Measurements from ENCODE around the gene RAB40C. TPM values are rescaled to one million over a fixed set of nuclear protein-coding genes. Genes with fewer than 3 reads are reported as not detected.
A peak's percentile ranks its signal among the peaks of the same experiment; 100 is the strongest.

RAB40C gene
- total and polyA plus RNA-seq, 9 of the 15 experiments (the other 6 are each of a cell fraction or from before 2014, with no cell fraction given): 0.17 to 23.4 (median 8.7) TPM

DNA sequence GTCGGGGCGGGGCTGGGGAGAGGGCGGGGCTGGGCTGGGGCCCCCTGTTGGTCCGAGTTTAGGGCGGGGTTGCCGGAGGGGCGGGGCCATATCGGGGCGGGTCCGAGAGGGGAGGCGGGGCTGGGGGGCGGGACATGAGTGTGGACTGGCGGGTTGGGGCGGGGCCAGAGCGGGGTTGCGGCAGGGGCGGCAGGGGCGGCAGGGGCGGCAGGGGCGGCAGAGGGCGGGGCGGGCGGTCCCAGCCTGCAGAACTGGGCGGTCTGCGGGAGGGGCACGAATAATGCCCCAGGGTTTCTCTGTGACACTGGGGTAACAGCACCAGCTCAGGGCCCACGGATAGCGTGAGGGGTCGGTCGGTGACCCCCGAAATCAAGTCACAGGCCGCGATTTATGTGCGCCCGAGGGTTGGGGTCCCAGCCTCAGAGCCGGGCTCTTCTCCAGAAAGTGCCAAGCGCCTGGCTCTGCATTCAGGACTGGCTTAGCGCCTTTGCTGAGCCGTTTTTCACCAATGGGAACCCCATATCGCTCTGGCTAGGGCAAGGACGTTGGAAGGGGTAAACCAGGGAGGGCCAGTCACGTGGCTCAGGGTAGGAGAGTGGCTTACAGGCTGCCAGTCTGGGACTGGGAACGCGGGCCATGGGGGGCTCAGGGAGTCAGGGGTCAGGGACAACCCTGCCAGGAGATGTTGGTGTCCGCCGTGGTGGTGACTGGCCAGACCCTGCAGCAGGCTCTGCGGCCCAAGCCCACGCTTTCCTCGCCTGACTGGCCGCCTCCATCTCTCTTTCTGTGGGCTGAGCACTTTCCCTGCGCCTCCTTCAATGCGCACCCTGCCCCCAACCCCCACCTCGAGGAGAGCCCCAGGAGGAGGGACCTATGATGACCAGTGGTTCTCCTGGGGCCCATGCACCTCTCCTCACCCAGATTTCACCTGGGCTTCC lies 47.5 kb downstream of the RAB40C start (continued):
- TF ChIP-seq, protein P1, sequence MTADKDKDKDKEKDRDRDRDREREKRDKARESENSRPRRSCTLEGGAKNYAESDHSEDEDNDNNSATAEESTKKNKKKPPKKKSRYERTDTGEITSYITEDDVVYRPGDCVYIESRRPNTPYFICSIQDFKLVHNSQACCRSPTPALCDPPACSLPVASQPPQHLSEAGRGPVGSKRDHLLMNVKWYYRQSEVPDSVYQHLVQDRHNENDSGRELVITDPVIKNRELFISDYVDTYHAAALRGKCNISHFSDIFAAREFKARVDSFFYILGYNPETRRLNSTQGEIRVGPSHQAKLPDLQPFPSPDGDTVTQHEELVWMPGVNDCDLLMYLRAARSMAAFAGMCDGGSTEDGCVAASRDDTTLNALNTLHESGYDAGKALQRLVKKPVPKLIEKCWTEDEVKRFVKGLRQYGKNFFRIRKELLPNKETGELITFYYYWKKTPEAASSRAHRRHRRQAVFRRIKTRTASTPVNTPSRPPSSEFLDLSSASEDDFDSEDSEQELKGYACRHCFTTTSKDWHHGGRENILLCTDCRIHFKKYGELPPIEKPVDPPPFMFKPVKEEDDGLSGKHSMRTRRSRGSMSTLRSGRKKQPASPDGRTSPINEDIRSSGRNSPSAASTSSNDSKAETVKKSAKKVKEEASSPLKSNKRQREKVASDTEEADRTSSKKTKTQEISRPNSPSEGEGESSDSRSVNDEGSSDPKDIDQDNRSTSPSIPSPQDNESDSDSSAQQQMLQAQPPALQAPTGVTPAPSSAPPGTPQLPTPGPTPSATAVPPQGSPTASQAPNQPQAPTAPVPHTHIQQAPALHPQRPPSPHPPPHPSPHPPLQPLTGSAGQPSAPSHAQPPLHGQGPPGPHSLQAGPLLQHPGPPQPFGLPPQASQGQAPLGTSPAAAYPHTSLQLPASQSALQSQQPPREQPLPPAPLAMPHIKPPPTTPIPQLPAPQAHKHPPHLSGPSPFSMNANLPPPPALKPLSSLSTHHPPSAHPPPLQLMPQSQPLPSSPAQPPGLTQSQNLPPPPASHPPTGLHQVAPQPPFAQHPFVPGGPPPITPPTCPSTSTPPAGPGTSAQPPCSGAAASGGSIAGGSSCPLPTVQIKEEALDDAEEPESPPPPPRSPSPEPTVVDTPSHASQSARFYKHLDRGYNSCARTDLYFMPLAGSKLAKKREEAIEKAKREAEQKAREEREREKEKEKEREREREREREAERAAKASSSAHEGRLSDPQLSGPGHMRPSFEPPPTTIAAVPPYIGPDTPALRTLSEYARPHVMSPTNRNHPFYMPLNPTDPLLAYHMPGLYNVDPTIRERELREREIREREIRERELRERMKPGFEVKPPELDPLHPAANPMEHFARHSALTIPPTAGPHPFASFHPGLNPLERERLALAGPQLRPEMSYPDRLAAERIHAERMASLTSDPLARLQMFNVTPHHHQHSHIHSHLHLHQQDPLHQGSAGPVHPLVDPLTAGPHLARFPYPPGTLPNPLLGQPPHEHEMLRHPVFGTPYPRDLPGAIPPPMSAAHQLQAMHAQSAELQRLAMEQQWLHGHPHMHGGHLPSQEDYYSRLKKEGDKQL (CRISPR knock-in tag; IDR thresholded peaks at IDR 0.05; ENCODE audit: borderline replicate concordance): no peak
- TF ChIP-seq, protein P2, sequence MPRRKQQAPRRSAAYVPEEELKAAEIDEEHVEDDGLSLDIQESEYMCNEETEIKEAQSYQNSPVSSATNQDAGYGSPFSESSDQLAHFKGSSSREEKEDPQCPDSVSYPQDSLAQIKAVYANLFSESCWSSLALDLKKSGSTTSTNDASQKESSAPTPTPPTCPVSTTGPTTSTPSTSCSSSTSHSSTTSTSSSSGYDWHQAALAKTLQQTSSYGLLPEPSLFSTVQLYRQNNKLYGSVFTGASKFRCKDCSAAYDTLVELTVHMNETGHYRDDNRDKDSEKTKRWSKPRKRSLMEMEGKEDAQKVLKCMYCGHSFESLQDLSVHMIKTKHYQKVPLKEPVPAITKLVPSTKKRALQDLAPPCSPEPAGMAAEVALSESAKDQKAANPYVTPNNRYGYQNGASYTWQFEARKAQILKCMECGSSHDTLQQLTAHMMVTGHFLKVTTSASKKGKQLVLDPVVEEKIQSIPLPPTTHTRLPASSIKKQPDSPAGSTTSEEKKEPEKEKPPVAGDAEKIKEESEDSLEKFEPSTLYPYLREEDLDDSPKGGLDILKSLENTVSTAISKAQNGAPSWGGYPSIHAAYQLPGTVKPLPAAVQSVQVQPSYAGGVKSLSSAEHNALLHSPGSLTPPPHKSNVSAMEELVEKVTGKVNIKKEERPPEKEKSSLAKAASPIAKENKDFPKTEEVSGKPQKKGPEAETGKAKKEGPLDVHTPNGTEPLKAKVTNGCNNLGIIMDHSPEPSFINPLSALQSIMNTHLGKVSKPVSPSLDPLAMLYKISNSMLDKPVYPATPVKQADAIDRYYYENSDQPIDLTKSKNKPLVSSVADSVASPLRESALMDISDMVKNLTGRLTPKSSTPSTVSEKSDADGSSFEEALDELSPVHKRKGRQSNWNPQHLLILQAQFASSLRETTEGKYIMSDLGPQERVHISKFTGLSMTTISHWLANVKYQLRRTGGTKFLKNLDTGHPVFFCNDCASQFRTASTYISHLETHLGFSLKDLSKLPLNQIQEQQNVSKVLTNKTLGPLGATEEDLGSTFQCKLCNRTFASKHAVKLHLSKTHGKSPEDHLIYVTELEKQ (CRISPR knock-in tag; IDR thresholded peaks at IDR 0.05): no peak
- no peak; the same call in 1 of the 2 replicates for TF ChIP-seq DPF2 (IDR thresholded peaks at IDR 0.05)
- TF ChIP-seq SRSF9 (IDR thresholded peaks at IDR 0.05; ENCODE audit: borderline replicate concordance, low read depth, low read length): no peak
- TF ChIP-seq BHLHE40 (IDR thresholded peaks at IDR 0.05; ENCODE audit: low read length): peak; percentile 47; the same call in 1 of the 2 replicates
- TF ChIP-seq, protein P3, sequence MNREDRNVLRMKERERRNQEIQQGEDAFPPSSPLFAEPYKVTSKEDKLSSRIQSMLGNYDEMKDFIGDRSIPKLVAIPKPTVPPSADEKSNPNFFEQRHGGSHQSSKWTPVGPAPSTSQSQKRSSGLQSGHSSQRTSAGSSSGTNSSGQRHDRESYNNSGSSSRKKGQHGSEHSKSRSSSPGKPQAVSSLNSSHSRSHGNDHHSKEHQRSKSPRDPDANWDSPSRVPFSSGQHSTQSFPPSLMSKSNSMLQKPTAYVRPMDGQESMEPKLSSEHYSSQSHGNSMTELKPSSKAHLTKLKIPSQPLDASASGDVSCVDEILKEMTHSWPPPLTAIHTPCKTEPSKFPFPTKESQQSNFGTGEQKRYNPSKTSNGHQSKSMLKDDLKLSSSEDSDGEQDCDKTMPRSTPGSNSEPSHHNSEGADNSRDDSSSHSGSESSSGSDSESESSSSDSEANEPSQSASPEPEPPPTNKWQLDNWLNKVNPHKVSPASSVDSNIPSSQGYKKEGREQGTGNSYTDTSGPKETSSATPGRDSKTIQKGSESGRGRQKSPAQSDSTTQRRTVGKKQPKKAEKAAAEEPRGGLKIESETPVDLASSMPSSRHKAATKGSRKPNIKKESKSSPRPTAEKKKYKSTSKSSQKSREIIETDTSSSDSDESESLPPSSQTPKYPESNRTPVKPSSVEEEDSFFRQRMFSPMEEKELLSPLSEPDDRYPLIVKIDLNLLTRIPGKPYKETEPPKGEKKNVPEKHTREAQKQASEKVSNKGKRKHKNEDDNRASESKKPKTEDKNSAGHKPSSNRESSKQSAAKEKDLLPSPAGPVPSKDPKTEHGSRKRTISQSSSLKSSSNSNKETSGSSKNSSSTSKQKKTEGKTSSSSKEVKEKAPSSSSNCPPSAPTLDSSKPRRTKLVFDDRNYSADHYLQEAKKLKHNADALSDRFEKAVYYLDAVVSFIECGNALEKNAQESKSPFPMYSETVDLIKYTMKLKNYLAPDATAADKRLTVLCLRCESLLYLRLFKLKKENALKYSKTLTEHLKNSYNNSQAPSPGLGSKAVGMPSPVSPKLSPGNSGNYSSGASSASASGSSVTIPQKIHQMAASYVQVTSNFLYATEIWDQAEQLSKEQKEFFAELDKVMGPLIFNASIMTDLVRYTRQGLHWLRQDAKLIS (CRISPR knock-in tag; IDR thresholded peaks at IDR 0.05): no peak
- no peak for TF ChIP-seq PURB (CRISPR knock-in tag; IDR thresholded peaks at IDR 0.05; ENCODE audit: low read depth)
- no peak for TF ChIP-seq CC2D1A (IDR thresholded peaks at IDR 0.05)
- TF ChIP-seq, protein P4, sequence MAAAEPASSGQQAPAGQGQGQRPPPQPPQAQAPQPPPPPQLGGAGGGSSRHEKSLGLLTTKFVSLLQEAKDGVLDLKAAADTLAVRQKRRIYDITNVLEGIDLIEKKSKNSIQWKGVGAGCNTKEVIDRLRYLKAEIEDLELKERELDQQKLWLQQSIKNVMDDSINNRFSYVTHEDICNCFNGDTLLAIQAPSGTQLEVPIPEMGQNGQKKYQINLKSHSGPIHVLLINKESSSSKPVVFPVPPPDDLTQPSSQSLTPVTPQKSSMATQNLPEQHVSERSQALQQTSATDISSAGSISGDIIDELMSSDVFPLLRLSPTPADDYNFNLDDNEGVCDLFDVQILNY (CRISPR knock-in tag; IDR thresholded peaks at IDR 0.05): no peak
- TF ChIP-seq MTF1 (CRISPR knock-in tag; IDR thresholded peaks at IDR 0.05; ENCODE audit: borderline replicate concordance): no peak
- no peak for TF ChIP-seq NR4A1 (CRISPR knock-in tag; IDR thresholded peaks at IDR 0.05)
- TF ChIP-seq NR4A1 (tag; IDR thresholded peaks at IDR 0.05): no peak
- TF ChIP-seq KLF10 (CRISPR knock-in tag; IDR thresholded peaks at IDR 0.05): no peak
